A549 (cell line): Measurements from ENCODE around the gene EXOC4.

Experiments used
- HES2 ChIP-seq: fragments of >200 bp; sonication (Bioruptor Twin); formaldehyde crosslinking; IDR thresholded peaks from 2 replicates; pipeline ENCODE4 v1.6.1; 2016
- RAD21 ChIP-seq, 2 experiments: fragments of >200 bp in 1 of 2; sonication (Bioruptor Twin) in 1 of 2; formaldehyde crosslinking in 1 of 2; IDR thresholded peaks in 1 of 2; conservative IDR thresholded peaks in 1 of 2; 2 replicates in 1 of 2; 3 replicates in 1 of 2; pipeline ENCODE4 v1.6.1; 2012 to 2018; ENCODE audit warnings: inconsistent platforms in 1 of 2
- SMC3 ChIP-seq: fragments of >200 bp; sonication (Bioruptor Twin); formaldehyde crosslinking; IDR thresholded peaks from 3 replicates; pipeline ENCODE4 v1.6.1; 2018; ENCODE audit warnings: inconsistent platforms
- SREBF2 ChIP-seq: fragments of 450-650 bp; IDR thresholded peaks from 2 replicates; pipeline ENCODE4 v1.6.1; 2014; ENCODE audit warnings: mild to moderate bottlenecking, moderate library complexity
- ZSCAN20 ChIP-seq: fragments of 250-450 bp; sonication (Bioruptor Pico); IDR thresholded peaks from 2 replicates; pipeline ENCODE4 v1.8.0; 2022; ENCODE audit warnings: mild to moderate bottlenecking, moderate library complexity
- TF ChIP-seq, protein P1 (sequence below): fragments of >200 bp; sonication (Bioruptor Twin); formaldehyde crosslinking; IDR thresholded peaks from 3 replicates; pipeline ENCODE4 v1.5.1; 2016

DNA sequence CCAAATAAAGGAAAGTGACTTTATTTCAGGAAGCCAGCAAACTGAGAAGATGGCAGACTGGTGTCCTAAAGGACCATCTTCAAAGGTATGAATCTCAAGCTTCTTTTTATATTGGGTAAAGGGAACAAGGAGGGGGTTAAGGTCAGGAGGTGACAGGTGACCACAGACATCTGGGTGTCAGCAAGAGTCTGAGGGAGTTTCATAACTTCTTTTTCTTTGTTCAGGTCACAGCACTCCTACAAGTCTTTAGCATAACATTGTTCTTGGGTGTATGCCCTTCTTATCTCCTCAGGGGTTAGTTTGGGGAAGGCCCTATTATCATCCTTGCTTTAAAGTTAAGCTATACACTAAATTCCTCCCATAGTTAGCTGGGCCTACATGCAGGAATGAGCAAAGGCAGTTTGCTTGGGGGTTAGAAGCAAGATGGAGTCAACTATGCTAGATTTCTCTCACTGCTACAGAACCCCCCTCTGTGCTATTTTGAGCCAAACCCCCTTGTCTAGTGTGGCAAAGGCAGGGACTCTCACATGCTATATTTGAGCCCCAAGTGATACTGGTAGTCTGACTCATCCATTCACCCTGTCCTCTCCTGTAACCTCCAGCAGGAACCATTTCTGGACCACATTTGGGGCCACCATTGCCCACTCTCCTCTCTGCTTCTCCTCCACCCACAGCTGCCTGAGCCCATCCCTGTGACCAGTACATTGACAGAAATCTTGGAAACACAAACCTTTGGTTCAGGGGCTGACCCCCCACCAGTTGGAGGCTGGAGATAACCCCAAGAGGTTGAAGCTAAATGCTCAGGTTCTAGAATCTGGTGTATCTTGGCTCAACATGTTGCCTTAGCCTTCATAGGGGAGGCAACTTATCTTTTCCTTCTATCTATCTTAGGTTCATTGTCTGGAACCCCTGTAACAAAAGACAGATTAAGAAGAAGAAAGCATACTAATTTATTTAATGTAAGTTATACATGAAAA is 818.8 kb downstream of the EXOC4 start:
- TF ChIP-seq SREBF2 (no peak), HES2 (no peak), RAD21 (conservative IDR thresholded peaks at IDR 0.05 in 1 of 2, IDR thresholded peaks at IDR 0.05 in 1 of 2) (no peak), SMC3 (no peak), ZSCAN20 (CRISPR knock-in tag) (no peak)
- TF ChIP-seq, protein P1, sequence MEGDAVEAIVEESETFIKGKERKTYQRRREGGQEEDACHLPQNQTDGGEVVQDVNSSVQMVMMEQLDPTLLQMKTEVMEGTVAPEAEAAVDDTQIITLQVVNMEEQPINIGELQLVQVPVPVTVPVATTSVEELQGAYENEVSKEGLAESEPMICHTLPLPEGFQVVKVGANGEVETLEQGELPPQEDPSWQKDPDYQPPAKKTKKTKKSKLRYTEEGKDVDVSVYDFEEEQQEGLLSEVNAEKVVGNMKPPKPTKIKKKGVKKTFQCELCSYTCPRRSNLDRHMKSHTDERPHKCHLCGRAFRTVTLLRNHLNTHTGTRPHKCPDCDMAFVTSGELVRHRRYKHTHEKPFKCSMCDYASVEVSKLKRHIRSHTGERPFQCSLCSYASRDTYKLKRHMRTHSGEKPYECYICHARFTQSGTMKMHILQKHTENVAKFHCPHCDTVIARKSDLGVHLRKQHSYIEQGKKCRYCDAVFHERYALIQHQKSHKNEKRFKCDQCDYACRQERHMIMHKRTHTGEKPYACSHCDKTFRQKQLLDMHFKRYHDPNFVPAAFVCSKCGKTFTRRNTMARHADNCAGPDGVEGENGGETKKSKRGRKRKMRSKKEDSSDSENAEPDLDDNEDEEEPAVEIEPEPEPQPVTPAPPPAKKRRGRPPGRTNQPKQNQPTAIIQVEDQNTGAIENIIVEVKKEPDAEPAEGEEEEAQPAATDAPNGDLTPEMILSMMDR, result no peak
